ENCODE data around the gene GREB1L. TPM values are rescaled to one million over a fixed set of nuclear protein-coding genes. Genes with fewer than 3 reads are reported as not detected.

The GREB1L gene
- total and polyA plus RNA-seq, 10 of the 15 experiments (the other 5 are each of a cell fraction or from before 2014, with no cell fraction given), result under 0.01 to 0.11 (median 0.03) TPM; not detected in 1

- no peak overlapping the region for H3K9ac ChIP-seq (ENCODE audit: control insufficient read depth, insufficient read depth, low read length)
- ChIA-PET CTCF (interaction anchor here (0.6 to 3.4 kb wide), 6 partner anchors 9 to 526 kb away, joined by 3 to 16 read pairs (median 6); no protein-coding TSS in a partner anchor), RAD21 (ENCODE audit: unreplicated experiment) (interaction anchor here (1.4 kb wide), 1 partner anchor 360 kb away, joined by 3 read pairs; no protein-coding TSS in a partner anchor), SMC1A (ENCODE audit: uncharacterized antibody, unreplicated experiment) (no interaction called here), POLR2A (no interaction called here)
- BruUV-seq (replicated peaks), result no TSS peak
- intact Hi-C loops (cut with micrococcal nuclease; ENCODE audit: unreplicated experiment), result loop anchor here (1.0 to 10.0 kb wide), 2 partner anchors 56 to 466 kb away; no protein-coding TSS in a partner anchor
- H3K27ac ChIP-seq (ENCODE audit: control insufficient read depth, insufficient read depth), result no peak overlapping the region
- H3K36me3 ChIP-seq (ENCODE audit: control insufficient read depth in 2 of 2, insufficient read depth in 2 of 2, low read length in 1 of 2), result no peaks in the 10 kb centered on the region
- FAIRE-seq (no peak), ATAC-seq (no peak), DNase-seq (ENCODE audit: low read depth, low spot score) (no peak)
- H3K4me2 ChIP-seq (ENCODE audit: control insufficient read depth, insufficient read depth), result no peak overlapping the region
- no peaks in the 10 kb centered on the region for H4K20me1 ChIP-seq (ENCODE audit: control insufficient read depth, insufficient read depth)
- no peak overlapping the region for H2AFZ ChIP-seq (ENCODE audit: control insufficient read depth, low read depth, low read length)
- 25% methylated on average over 4 of the region's 4 CpGs for WGBS (ENCODE audit: insufficient coverage, insufficient replicate concordance, low lambda C conversion rate, missing lambda C conversion rate)
- H3K79me2 ChIP-seq (ENCODE audit: control insufficient read depth, insufficient read depth, low read length), result no peaks in the 10 kb centered on the region
- H3K27me3 ChIP-seq (replicated peaks in 1 of 2; ENCODE audit: control insufficient read depth in 2 of 2, insufficient read depth in 2 of 2, low read length in 1 of 2), result no peaks in the 10 kb centered on the region
- in situ Hi-C loops (cut with MboI), result loop anchor here (5.0 to 10.0 kb wide), 2 partner anchors 467 to 1214 kb away; no protein-coding TSS in a partner anchor
- H3K9me3 ChIP-seq (replicated peaks; ENCODE audit: control insufficient read depth, insufficient read depth, low read length), result no peaks in the 10 kb centered on the region
- H3K4me3 ChIP-seq, result no peak overlapping the region
- no peaks in the 10 kb centered on the region for H3K4me1 ChIP-seq (ENCODE audit: control insufficient read depth, insufficient read depth, low read length)
- TF ChIP-seq ZNF384 (IDR thresholded peaks at IDR 0.05; ENCODE audit: borderline replicate concordance, low read depth, low read length) (no peak), CBX5 (IDR thresholded peaks at IDR 0.05; ENCODE audit: low read depth) (no peak), ZBTB11 (CRISPR knock-in tag; IDR thresholded peaks at IDR 0.05) (no peak), EGR1 (IDR thresholded peaks at IDR 0.05; ENCODE audit: borderline replicate concordance in 1 of 2, low read depth in 2 of 2, low read length in 2 of 2) (no peak), HDAC2 (IDR thresholded peaks at IDR 0.05) (no peak), ASH2L (IDR thresholded peaks at IDR 0.05; ENCODE audit: borderline replicate concordance, low read depth) (no peak), ZNF274 (IDR thresholded peaks at IDR 0.05; ENCODE audit: insufficient read depth, insufficient read length) (no peak), KLF5 (IDR thresholded peaks at IDR 0.05; ENCODE audit: partially characterized antibody) (no peak), IRF3 (IDR thresholded peaks at IDR 0.05) (no peak), ETV6 (conservative IDR thresholded peaks at IDR 0.05 in 1 of 2, IDR thresholded peaks at IDR 0.05 in 1 of 2; ENCODE audit: borderline replicate concordance in 1 of 2, low read depth in 1 of 2) (no peak), TCF7 (IDR thresholded peaks at IDR 0.05; ENCODE audit: borderline replicate concordance) (no peak), LARP7 (IDR thresholded peaks at IDR 0.05) (no peak), ATF3 (IDR thresholded peaks at IDR 0.05; ENCODE audit: borderline replicate concordance, extremely low read depth, low read depth, low read length) (no peak), E4F1 (IDR thresholded peaks at IDR 0.05; ENCODE audit: borderline replicate concordance, partially characterized antibody) (no peak), WRNIP1 (IDR thresholded peaks at IDR 0.05; ENCODE audit: borderline replicate concordance, low read depth, low read length) (no peak)
These were observed 248.7 kb downstream of the GREB1L start for GRCh38 chr18:21490748-21491147.

Measured in GM12878 (cell line).